ENCODE results near the gene GSG1L. TPM values are rescaled to one million over a fixed set of nuclear protein-coding genes. Genes with fewer than 3 reads are reported as not detected.

Gene GSG1L
- total RNA-seq, 1 experiment from 2014 or later = not detected

- DNase-seq (ENCODE audit: low read depth) = no peak
These were observed 242.7 kb downstream of the GSG1L start for GRCh38 chr16:27820646-27821345.

DNA sequence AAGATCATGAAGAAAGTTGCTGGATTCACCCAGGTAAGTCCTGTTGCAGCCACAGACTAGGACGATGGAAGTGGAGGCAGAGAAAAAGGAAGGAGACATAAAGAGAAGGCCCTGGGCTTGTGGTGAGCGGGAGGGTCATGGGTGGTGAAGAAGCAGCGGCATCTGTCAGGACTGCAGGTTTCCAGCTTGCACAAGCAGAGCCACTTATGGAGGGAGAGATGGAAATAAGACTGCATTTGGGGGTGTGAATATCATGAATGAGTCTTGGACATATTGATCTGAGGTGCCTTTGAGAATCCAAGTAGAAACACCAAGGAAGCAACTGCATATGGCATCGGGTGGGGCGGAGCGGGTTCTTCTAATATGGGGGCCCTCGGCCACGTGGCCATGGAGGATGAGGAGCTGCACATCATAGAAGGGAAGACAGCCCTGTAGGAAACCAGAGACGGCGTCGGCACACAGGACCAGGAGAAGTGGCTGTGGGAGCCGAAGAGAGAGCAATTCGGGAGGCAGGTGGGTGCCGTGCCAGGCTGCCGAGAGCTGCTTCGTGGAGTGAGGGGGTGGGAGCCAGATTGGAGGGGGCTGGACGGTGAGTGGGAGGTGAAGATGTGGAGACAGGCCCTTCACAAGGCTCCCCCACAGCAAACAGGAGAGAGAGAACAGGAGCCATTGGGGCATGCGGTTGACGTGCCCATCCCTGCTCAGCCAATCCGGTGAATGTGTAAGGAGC is 243.5 kb downstream of the GSG1L start:
- no peak for DNase-seq (ENCODE audit: low read depth)

DNA sequence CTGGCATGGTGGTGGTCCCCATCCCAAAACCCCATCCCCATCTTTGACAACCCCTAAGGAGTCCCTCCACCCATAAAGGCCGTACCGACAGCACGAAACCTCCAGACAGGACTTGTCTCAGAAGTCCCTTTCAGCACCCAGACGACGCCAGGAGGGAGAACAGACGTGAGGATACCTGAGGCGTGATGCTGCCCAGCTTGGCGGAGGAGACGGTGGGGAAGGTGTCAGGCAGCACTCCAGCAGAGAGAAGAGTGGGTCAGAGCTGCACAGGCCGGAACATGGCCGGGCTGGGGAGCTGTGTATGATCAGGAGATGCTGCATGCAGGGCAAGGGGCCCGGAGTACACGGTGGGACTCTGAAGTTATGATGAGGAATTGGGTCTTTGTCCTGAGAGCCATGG is 244.2 kb downstream of the GSG1L start:
- no peak for DNase-seq (ENCODE audit: low read depth)

- DNase-seq (ENCODE audit: low read depth) = no peak
These were observed 245.3 kb downstream of the GSG1L start for GRCh38 chr16:27818246-27818645.

- DNase-seq (ENCODE audit: low read depth) = no peak
These were observed 246.5 kb downstream of the GSG1L start for GRCh38 chr16:27817038-27817437.

DNA sequence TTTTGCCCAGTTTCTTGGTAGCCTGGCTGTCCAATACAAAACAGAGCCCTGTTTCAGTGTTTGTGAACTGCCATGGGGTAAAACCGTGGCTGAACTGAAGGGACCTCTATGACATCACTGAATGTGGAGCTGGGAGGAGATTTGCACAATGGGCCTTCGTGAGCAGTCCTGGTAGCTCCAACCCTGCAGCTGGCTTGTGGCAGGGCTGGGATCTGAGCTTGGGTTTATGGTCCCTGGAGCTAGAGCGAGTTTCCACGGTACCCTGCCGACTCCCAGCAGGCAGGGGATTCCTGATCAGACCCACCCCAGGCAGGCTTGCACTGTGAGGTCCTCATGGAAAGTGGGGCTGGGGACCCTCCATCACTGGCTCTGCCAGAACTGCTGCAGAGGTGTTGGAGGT is 247.0 kb downstream of the GSG1L start:
- DNase-seq (ENCODE audit: low read depth) = no peak

DNA sequence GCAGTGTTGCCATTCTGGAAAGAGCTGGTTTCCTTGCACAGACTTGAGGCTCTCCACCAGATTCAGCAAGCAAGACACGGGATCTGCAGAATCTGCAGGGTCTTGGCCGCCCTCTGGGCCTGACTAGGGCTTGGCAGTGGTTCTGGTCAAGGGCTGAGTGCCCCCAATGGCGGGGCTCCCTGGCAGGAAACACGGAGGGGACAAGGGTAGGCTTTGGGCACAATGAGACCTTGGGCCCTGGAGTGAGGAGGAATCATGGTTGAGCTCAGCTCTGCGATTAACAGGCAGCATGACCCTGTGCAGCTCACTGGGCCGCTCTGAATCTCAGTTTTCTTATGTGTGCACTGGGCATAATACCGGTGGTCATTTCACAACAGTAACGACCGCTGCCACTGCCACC is 249.9 kb downstream of the GSG1L start:
- no peak for DNase-seq (ENCODE audit: low read depth)

DNA sequence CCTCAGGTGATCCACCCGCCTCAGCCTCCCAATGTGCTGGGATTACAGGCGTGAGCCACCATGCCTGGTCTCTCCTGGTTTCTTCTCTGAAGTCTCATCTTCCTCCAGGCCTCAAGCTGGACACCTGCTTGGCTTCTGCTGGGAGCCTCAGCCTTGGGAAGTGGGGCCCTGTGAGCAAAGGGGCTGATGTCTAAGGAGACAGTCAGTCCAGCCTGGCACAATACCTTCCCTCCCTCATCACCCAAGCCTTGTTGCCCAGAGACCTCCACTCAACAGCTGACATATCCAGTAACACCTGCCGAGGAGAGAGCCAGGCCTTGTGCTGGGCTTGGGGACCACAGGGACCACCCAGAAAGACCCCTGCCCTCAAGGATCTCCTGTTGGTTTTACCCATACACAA is 251.6 kb downstream of the GSG1L start:
- DNase-seq (ENCODE audit: low read depth) = no peak

GRCh38 chr16:27806986-27807385 is 256.5 kb downstream of the GSG1L start:
- DNase-seq (ENCODE audit: low read depth) = no peak

DNA sequence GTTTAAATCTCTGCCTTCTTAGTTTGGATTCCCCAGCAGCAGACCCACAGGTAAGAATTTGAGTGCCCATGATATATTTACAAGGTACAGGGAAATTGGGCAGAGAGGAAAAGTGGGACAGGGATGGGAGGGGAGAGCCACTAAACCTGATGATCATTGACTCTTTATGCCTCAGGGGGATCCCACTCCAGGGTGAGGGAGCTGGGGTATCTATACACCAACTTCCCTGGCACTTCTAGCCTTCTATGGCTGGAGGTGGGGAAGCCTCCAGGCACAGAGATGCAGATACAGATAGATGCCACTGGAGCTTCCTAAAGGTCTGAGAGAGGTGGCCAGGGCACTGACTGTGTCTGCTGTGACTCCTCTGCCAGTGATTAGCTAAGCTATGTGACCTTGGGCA is 257.1 kb downstream of the GSG1L start:
- DNase-seq (ENCODE audit: low read depth) = no peak

DNA sequence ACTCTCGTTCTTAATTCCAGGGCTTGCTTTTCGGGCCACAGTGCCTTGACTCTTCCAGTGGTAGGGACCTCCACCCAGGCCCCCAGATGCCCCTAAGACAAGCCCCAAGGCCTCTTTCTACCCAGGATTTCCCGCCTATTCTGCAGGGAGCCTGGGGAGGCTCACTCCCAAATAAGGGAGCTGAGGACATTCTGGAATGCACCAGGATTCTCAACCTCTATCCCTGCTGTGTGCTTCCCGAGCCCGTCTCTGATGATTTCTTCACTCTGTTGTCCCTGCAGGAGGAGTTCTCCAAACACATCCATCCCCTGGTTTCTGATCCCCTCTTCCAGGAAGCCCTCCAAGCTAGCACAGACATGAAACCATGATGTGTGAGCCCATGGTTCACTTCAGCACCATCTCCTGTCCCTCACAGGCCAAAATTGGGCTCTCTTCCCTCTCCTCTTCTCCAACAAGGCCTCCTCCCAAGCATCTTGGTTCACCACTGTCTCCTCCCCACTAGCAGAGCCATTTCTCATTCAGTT is 257.6 kb downstream of the GSG1L start:
- no peak for DNase-seq (ENCODE audit: low read depth)

DNA sequence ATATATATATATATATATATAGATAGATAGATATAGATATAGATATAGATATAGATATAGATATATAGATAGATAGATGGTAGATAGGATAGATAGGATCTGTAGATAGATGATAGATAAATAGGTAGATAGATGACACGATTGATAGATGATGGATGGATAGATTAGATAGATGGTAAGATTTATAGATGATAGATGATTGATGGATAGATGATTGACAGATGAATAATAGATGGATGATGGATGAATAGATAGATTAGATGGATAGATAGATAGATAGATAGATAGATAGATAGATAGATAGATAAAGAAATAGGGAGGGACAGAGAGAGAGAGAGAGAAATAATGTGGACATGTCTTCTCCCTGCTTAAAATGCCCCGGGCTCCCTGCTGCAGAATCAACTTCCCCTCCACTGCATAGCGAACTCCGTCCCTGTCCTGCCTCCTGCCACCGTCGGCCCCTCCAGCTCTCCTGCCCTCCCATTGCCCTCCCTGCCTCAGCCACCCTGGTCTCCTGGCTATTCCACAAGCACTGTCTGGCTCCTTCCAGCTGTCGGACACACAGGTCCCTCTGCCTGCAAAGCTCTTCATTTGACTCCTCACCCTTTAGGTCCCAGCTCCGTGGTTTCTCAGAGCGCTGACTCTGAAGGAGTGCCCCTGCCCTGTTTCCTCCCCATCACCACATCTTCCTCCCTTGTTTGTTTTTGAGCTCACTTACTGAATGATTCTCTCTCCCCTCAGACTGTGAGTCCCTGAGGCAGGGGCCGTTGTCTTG is 259.6 kb downstream of the GSG1L start:
- no peak for DNase-seq (ENCODE audit: low read depth)

DNA sequence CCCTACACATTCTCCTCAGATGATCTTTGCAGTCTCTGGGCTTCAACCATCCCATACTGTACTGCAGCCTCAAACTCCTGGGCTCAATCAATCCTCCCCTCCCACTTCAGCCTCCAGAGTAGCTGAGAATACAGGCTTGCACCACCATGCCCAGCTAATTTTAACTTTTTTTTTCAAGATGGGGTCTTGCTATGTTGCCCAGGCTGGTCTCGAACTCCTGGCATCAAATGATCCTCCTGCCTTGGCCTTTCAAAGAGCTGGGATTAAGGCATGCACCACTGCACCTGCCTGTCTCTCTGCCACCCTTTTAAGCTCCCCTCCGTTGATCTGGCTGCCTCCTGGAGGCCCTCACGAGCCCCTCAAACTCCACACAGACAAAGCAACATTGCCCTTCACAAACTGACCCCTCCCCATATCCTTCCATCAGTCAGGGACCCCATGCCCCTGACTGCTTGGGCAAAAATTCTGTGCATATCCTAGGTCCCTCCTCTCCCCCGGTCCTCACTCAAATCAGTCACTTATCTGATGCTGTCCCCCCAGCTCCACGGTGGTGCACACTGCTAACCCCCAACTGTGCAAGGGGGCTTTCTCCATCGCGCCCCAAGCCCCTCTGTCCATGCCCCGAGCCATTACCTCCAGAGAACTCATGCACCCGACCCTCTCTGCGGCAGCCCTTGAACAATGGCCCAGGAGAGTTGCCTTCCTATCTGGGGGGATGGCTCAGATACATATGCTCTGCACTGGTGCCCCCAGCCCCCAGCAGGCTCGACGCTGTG is 260.7 kb downstream of the GSG1L start:
- no peak for DNase-seq (ENCODE audit: low read depth)

- no peak for DNase-seq (ENCODE audit: low read depth)
These were observed 262.1 kb downstream of the GSG1L start for GRCh38 chr16:27801289-27801945.

- DNase-seq (ENCODE audit: low read depth) = no peak
These were observed 262.7 kb downstream of the GSG1L start for GRCh38 chr16:27800817-27801216.

- DNase-seq (ENCODE audit: low read depth) = no peak
These were observed 263.6 kb downstream of the GSG1L start for GRCh38 chr16:27799896-27800295.

DNA sequence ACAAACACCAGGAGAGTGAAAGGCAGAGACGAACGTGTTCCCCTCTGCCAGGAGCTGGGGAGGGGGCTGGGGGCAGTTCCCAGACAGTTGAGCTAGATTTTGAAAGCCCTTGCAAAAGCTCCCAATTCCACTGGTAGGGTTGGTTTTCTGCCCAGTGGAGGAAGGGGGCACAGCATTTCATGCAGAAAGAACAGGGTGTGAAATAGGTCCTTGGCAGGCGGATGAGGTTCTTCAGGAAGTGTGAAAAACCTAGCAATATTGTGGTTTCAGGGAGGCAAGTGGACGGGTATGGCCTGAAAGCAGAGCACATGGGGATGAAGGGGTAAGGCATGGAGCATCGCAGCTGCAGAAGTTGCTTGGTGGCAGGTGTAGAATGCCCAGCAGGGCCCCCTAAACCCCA is 265.3 kb downstream of the GSG1L start:
- no peak for DNase-seq (ENCODE audit: low read depth)

DNA sequence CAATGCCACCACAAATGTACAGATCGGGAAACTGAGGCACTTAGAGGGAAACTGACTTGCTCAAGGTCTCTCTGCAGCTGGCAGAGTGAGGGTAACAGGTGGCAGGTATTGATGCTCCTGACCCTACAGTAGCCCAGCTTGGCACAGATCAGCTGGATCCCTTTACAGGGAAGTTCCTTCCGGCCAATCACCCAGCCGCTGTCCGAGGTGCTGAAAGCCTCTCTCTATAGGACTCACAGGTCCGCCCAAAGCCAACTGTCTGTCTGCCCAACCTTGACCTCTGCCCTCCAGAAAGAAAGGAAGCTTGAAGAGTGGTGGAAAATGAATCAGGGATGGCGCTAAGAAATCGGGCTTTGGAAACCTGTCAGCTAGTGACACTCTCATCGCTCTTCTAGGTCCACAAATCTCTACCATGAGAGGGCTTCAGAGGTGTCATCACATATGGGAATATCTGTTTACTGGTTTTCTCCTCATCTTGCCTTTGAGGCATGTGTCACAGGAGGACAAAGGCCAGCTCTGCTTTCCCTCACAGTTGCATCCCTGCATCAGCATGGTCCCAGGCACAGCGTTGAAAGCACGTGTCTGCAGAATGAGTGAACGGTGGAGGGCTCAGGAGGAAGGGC is 267.4 kb downstream of the GSG1L start:
- DNase-seq (ENCODE audit: low read depth) = peak; percentile 46

DNA sequence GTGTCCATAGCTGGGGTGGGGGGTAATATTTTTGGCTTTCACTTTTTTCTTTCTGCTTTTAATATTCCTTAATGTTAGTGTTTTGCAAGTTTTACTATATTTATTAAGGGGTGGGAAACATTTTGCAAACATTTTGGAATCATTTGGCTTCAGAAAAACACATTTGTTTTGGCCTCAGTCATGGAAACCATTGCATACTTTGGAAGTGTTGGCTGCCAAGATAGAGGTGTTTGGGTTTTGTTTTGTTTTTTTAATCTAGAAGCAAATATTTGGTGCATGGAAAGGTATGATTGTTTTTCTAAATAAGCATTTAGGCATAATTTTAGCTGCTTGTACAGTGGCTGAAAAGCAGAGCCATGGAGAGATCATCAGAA is 270.3 kb downstream of the GSG1L start:
- DNase-seq (ENCODE audit: low read depth) = no peak

DNA sequence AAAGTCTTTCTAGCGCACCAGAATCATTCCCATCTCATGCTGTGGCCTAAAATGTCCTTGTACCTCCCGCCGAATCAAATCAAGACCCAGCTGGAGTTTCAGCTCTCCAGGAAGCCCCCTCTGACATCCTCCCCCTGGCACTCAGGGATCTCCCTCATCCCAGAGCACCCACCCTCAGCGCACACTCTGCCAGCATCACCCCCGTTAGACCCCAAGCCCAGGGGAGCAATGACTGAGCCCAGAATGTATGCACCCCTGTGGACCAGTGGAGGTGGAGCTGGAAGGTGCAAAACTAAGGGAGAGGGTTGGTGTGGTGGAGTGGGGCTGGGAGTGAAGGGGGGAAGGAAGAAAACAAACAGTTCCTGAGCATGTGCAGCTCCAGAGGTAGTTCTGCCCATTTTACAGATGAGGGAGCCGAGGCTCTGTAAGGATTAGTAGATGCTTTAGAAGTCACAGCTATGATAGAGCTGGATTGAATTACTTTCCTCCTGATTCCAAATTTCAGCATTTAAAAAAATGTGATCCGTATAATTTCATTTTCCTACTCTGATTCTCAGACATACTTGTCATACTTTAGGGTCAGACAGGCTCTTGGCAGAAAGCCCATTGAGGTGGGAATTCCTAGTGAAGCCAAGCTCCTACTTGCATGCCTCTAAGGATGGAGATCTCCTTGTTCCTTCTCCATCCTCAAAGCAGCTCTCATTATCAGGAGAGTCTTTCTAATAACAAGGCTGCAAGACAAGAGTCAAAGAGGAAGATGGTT is 270.8 kb downstream of the GSG1L start:
- DNase-seq (ENCODE audit: low read depth) = peak; percentile 29
